Omental fat pad (tissue), 4 donors: ENCODE results near the gene C10orf62. TPM values are rescaled to one million over a fixed set of nuclear protein-coding genes. Genes with fewer than 3 reads are reported as not detected.
A peak's percentile ranks its signal among the peaks of the same experiment; 100 is the strongest.
"Not testable (repeated sequence)": the region's sequence is repeated elsewhere in the genome, so short reads cannot be mapped to it uniquely, and the experiment has no call there.

Experiments used
- ATAC-seq: fragments of 150-250 bp; one replicate; pipeline ENCODE4 v1.9.1; 2016; ENCODE audit warnings: mild to moderate bottlenecking, moderate library complexity; ENCODE audit not compliant: low FRiP score
- DNase-seq: peaks from one replicate; pipeline ENCODE4 v3.0.0-alpha.2; 2019; ENCODE audit warnings: low spot score
- total RNA-seq, 4 donors: library from RNA; depleted of rRNA; stranded (reverse); fragments of >200 nt; gene quantifications; one replicate each; pipeline ENCODE4 v1.1.0, GENCODE V29; 2016
- TF ChIP-seq, protein P1 (sequence below), 3 donors: fragments of 450-650 bp; IDR thresholded peaks; one replicate each; pipeline ENCODE4 v1.5.1; 2016 to 2017; ENCODE audit warnings: antibody characterized with exemption in 3 of 3, mild to moderate bottlenecking in 3 of 3, moderate library complexity in 2 of 3

C10orf62 gene
- total RNA-seq, 4 donors from 2014 or later = 0.88 to 1.2 TPM; not detected in 2

- ATAC-seq (no peak), DNase-seq (no peak)
- TF ChIP-seq, protein P1, sequence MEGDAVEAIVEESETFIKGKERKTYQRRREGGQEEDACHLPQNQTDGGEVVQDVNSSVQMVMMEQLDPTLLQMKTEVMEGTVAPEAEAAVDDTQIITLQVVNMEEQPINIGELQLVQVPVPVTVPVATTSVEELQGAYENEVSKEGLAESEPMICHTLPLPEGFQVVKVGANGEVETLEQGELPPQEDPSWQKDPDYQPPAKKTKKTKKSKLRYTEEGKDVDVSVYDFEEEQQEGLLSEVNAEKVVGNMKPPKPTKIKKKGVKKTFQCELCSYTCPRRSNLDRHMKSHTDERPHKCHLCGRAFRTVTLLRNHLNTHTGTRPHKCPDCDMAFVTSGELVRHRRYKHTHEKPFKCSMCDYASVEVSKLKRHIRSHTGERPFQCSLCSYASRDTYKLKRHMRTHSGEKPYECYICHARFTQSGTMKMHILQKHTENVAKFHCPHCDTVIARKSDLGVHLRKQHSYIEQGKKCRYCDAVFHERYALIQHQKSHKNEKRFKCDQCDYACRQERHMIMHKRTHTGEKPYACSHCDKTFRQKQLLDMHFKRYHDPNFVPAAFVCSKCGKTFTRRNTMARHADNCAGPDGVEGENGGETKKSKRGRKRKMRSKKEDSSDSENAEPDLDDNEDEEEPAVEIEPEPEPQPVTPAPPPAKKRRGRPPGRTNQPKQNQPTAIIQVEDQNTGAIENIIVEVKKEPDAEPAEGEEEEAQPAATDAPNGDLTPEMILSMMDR (IDR thresholded peaks at IDR 0.05) = no peak
These were observed 15.8 kb upstream of the C10orf62 start for GRCh38 chr10:97573672-97574071.

DNA sequence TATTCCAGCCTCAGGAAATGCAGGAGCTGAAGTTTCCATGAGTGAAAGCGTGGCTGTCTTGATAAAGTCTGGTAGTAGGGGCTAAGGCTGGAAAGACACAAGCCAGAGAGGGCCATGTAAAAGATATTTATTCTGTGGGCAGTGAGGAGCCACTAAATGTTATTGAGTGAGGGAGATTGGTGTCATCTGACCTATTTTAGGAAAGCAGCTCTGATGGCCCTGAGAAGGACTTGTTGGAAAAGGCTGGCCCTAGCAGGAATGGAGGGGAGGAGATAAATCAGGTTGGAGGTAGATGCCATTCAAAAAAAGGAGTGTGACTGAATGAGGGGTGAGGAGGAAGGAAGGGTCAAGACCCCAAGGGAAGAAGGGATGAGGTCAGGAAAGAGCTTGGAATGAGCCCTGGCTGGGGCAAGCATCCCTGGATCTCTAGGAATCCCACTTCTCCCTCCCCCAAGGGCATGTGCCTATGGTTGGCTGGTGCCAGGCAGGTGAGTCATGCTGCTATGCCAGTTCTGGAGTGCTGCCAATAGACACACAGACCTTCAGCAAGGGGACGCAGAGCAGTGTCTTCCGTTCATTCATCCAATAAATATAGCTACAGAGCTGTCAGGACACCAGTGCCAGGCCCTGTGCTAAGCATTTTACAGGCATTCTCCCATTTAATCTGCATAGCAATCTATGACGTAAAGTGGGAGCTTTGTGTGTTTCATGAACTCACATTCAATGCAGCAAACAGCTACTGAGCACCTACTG, 15.0 kb upstream of the C10orf62 start:
- DNase-seq = no peak
- TF ChIP-seq, protein P1 (IDR thresholded peaks at IDR 0.05) = no peak
- ATAC-seq = peak; percentile 72

DNA sequence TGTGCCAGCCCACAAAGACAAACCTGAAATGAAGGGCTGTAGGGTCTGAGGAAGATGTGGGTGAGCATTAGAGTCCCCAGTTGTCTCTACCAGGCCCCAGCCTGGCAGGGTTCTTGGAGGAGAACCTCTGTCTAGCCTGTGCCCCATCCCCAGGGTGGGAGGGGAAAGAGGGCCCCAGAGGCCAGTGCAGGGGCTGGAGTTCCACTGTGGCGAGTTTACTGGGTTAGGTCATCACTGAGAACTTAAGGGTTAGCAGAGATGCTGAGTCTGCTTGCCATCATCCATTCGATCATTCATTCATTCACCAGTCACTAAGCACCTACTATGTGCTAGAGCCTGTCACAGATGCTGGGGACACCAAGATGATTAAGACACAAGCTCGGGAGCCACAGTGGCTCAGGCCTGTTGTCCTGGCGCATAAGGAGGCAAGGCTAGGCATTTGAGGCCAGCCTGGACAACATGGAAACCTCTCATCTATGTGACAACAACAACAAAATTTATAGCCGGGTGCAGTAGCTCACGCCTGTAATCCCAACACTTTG, 14.3 kb upstream of the C10orf62 start:
- no peak for ATAC-seq
- no peak for DNase-seq
- TF ChIP-seq, protein P1 (IDR thresholded peaks at IDR 0.05) = no peak

DNA sequence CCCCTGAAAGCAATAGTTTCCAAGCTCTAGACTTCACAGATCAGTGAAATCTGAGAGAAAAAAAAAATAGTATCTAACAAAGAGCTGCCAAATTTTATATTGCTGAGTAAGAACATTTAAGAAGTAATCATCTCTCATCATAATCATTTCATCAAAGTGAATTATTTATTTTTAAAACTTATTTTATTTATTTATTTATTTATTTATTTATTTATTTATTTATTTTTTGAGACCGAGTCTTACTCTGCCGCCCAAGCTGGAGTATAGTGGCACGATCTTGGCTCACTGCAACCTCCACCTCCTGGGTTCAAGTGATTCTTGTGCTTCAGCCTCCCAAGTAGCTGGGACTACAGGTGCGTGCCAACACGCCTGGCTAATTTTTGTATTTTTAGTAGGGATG, 13.0 kb upstream of the C10orf62 start:
- ATAC-seq, DNase-seq: not testable (repeated sequence)

DNA sequence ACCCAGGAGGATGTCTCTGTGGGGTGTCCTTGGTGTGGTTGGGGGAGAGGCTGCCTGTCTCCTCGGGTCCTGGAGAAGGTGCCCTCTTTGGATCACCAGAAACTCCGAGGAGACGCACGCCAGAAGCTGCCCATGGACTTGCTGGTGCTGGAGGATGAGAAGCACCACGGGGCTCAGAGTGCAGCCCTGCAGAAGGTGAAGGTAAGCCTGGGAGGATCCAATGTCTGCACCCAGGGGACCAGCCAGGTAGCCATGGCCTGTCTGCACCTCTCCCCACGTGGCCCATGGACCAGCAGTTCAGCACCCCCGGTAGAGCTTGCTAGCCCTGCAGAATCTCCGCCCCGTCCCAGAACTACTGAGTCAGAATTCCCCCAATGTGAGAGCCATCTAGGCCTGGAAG, 11.8 kb upstream of the C10orf62 start:
- DNase-seq (no peak), ATAC-seq (no peak)
- TF ChIP-seq, protein P1 (IDR thresholded peaks at IDR 0.05) = no peak

DNA sequence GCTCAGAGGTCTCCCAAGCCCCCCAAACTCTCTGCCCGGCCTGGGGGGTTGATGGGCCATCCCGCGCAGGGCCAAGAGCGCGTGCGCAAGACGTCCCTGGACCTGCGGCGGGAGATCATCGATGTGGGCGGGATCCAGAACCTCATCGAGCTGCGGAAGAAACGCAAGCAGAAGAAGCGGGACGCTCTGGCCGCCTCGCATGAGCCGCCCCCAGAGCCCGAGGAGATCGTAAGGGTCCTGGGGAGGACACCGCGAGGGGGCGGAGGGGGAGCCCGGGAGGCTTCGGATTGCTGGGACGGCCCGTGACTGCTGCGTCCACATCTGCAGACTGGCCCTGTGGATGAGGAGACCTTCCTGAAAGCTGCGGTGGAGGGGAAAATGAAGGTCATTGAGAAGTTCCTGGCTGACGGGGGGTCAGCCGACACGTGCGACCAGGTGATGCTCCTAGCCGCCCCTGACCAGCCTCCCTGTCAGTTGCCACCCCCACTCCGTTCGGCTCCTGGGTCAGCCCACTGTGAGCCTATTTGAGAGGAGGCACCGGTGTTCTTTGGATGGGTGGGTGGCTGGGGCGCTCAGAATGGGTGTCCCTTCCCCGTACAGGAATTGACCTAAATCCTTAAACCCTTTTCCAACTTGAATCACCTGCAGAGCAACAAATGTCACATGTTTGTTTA, 11.2 kb upstream of the C10orf62 start:
- ATAC-seq (no peak), DNase-seq (no peak)
- TF ChIP-seq, protein P1 (IDR thresholded peaks at IDR 0.05) = no peak

DNA sequence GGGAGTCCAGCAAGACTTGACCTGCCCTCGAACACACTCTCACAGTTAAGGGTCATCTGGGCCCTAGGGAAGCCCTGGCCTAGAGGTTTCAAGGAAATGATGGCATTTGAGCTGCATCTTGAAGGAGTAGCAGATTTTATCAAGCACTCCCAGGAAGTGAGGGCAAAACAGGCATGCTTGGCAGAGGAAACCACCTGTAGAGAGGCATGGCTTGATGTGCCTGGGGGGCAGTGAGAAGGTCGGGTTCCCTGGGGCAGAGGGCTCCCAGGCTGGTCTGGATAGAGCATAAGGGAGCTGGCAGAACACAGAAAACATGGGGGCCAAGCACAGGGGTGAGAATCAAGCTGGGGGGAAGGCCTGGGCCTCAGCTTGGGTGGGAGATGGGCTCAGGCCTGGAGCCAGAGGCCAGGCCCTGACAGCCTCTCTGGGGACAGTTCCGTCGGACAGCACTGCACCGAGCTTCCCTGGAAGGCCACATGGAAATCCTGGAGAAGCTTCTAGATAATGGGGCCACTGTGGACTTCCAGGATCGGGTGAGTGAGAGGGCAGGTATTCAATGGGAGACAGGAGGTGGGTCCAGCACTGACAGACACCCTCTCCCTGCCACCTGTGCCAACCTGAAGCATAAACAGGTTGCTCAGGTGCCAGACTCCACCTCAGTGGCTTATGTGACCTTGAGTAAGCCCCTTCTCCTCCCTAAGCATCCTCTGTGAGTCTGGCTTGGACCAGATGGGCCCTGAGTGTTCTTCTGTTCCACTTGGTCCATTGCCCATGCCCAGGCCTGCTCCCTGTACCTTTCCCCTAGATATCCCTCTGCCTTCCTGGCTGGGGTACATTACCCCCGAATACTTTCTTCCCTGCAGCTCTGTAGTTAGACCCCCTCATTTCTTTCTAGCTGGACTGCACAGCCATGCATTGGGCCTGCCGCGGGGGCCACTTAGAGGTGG, 8.8 kb upstream of the C10orf62 start:
- DNase-seq (no peak), ATAC-seq (no peak)
- TF ChIP-seq, protein P1 (IDR thresholded peaks at IDR 0.05) = no peak
